ENCODE measurements around the gene NXPH4.

GRCh38 chr12:57262126-57262822 is 45.7 kb downstream of the NXPH4 start:
- TF ChIP-seq CTCF (IDR thresholded peaks at IDR 0.05) (no peak), POLR2A (IDR thresholded peaks at IDR 0.05) (no peak)

All from adrenal gland (tissue), 5 donors.